A673 (cell line): ENCODE data around the gene POU6F1. TPM values are rescaled to one million over a fixed set of nuclear protein-coding genes. Genes with fewer than 3 reads are reported as not detected.

Experiments used
- BruUV-seq: library from RNA; stranded (reverse); fragments of 400-500 nt; replicated peaks from 2 replicates; lab custom pipeline; 2021; lab: Mats Ljungman, UMichigan
- CTCF ChIA-PET: fragments of 300-600 bp; sonication (Branson Sonifier 250); formaldehyde crosslinking; loops from one replicate; lab custom pipeline; 2022; ENCODE audit warnings: antibody characterized with exemption; lab: Charles Lee
- POLR2A ChIA-PET: fragments of 300-600 bp; sonication (Branson Sonifier 250); formaldehyde crosslinking; loops from one replicate; lab custom pipeline; 2022; ENCODE audit warnings: antibody characterized with exemption; ENCODE audit not compliant: low non-redundant PET; lab: Charles Lee
- DNase-seq: peaks from one replicate; pipeline ENCODE4 v3.0.0-alpha.2; 2015; ENCODE audit warnings: low spot score
- H3K27ac ChIP-seq: fragments of 200-600 bp; sonication (generic); 2 replicates; pipeline ENCODE4 v1.5.1; 2016; ENCODE audit warnings: mixed run types, low read depth, mild to moderate bottlenecking, mixed read lengths, antibody characterized with exemption, low read length; ENCODE audit not compliant: poor library complexity, severe bottlenecking
- H3K27me3 ChIP-seq: fragments of 200-600 bp; sonication (generic); replicated peaks from 2 replicates; pipeline ENCODE4 v1.6.1; 2017; ENCODE audit warnings: mixed run types, low read depth, mild to moderate bottlenecking, mixed read lengths, antibody characterized with exemption, low read length; ENCODE audit not compliant: insufficient read depth, poor library complexity
- H3K36me3 ChIP-seq: fragments of 200-600 bp; sonication (generic); 2 replicates; pipeline ENCODE4 v1.6.1; 2016; ENCODE audit warnings: mixed run types, mild to moderate bottlenecking, mixed read lengths, antibody characterized with exemption, low read length; ENCODE audit not compliant: insufficient read depth, poor library complexity, severe bottlenecking
- H3K4me1 ChIP-seq: fragments of 200-600 bp; sonication (generic); 2 replicates; pipeline ENCODE4 v1.6.1; 2017; ENCODE audit warnings: mixed run types, mild to moderate bottlenecking, mixed read lengths, antibody characterized with exemption, low read length; ENCODE audit not compliant: insufficient read depth, poor library complexity, severe bottlenecking
- H3K4me3 ChIP-seq: fragments of 200-600 bp; sonication (generic); 2 replicates; pipeline ENCODE4 v1.5.1; 2016; ENCODE audit warnings: low read depth, mixed run types, mild to moderate bottlenecking, mixed read lengths, low read length; ENCODE audit not compliant: poor library complexity, severe bottlenecking
- H3K9me3 ChIP-seq: fragments of 200-600 bp; sonication (generic); 2 replicates; pipeline ENCODE4 v1.6.1; 2016; ENCODE audit warnings: mixed run types, low read depth, mild to moderate bottlenecking, mixed read lengths, antibody characterized with exemption, low read length; ENCODE audit not compliant: poor library complexity, severe bottlenecking
- EZH2 ChIP-seq: fragments of 200-600 bp; sonication (generic); IDR thresholded peaks from 2 replicates; pipeline ENCODE4 v1.6.1; 2017; ENCODE audit warnings: borderline replicate concordance, low read depth, mild to moderate bottlenecking, mixed read lengths, antibody characterized with exemption, low read length; ENCODE audit not compliant: poor library complexity, severe bottlenecking
- intact Hi-C: fragments of 100-400 bp; cut with micrococcal nuclease; formaldehyde crosslinking; loops from one replicate; pipeline ENCODE4 v1.10.0; 2022; ENCODE audit not compliant: unreplicated experiment
- total RNA-seq: library from RNA; stranded (reverse); gene quantifications from 2 replicates; pipeline ENCODE4 v1.2.3, GENCODE V29; 2021
- TF ChIP-seq, protein P1 (sequence below): fragments of 300-800, 200-600 bp; sonication (generic); conservative IDR thresholded peaks from 2 replicates; pipeline ENCODE4 v1.5.1; 2017; ENCODE audit warnings: low read depth, mild to moderate bottlenecking, antibody characterized with exemption, low read length, moderate library complexity, mixed read lengths

The POU6F1 gene
- total RNA-seq, 1 experiment from 2014 or later = 13.6 TPM

GRCh38 chr12:51238037-51238509 lies 20.2 kb upstream of the POU6F1 start:
- DNase-seq = no peak
- Histone ChIP-seq H3K27me3 (no peaks in the 10 kb centered on the region), H3K4me1 (peaks cover 8% of the 10 kb centered on the region), H3K27ac (peak overlapping the region; percentile 99), H3K4me3 (peak overlapping the region; percentile 84), H3K9me3 (no peaks in the 10 kb centered on the region), H3K36me3 (peaks cover 30% of the 10 kb centered on the region)
- BruUV-seq = no TSS peak
- ChIA-PET CTCF (interaction anchor here (0.5 kb wide), 1 partner anchor 20 kb away, joined by 8 read pairs; the partner anchor contains the start of gene POU6F1), POLR2A (no interaction called here)
- TF ChIP-seq, protein P1, sequence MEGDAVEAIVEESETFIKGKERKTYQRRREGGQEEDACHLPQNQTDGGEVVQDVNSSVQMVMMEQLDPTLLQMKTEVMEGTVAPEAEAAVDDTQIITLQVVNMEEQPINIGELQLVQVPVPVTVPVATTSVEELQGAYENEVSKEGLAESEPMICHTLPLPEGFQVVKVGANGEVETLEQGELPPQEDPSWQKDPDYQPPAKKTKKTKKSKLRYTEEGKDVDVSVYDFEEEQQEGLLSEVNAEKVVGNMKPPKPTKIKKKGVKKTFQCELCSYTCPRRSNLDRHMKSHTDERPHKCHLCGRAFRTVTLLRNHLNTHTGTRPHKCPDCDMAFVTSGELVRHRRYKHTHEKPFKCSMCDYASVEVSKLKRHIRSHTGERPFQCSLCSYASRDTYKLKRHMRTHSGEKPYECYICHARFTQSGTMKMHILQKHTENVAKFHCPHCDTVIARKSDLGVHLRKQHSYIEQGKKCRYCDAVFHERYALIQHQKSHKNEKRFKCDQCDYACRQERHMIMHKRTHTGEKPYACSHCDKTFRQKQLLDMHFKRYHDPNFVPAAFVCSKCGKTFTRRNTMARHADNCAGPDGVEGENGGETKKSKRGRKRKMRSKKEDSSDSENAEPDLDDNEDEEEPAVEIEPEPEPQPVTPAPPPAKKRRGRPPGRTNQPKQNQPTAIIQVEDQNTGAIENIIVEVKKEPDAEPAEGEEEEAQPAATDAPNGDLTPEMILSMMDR = no peak
- no peak for TF ChIP-seq EZH2
- intact Hi-C loops = loop anchor here (10.0 kb wide), 1 partner anchor 153 kb away; the partner anchor contains the start of gene CSRNP2

GRCh38 chr12:51234530-51234929 lies 16.7 kb upstream of the POU6F1 start:
- no TSS peak for BruUV-seq
- TF ChIP-seq EZH2 = no peak
- Histone ChIP-seq H3K9me3 (no peaks in the 10 kb centered on the region), H3K27ac (no peak overlapping the region), H3K27me3 (no peaks in the 10 kb centered on the region), H3K36me3 (no peaks in the 10 kb centered on the region), H3K4me3 (no peak overlapping the region), H3K4me1 (no peaks in the 10 kb centered on the region)
- intact Hi-C loops = loop anchor here (10.0 kb wide), 1 partner anchor 150 kb away; the partner anchor contains the start of gene CSRNP2
- DNase-seq = no peak
- ChIA-PET POLR2A (no interaction called here), CTCF (no interaction called here)

DNA sequence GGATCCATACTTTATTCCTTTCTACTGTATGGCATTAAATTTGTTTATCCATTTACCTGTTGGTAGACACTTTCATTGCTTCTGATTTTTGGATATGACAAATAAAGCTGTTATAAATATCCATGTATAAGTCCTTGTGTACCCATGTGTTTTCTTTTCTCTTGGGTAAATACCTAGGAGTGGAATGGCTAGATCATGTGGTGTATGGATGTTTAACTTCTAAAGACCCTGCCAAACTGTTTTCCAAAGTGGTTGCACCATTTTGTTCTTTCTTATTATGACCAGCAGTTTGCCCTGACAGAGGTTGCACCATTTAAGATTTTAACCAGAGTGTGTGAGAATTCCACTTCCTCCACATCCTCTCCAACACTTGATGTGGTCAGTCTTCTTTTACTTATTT lies 14.8 kb upstream of the POU6F1 start:
- Histone ChIP-seq H3K27ac (no peak overlapping the region), H3K4me1 (no peaks in the 10 kb centered on the region), H3K36me3 (no peaks in the 10 kb centered on the region), H3K27me3 (no peaks in the 10 kb centered on the region), H3K4me3 (no peak overlapping the region), H3K9me3 (no peaks in the 10 kb centered on the region)
- intact Hi-C loops = loop anchor here (10.0 kb wide), 1 partner anchor 148 kb away; the partner anchor contains the start of gene CSRNP2
- ChIA-PET CTCF (no interaction called here), POLR2A (no interaction called here)
- no peak for TF ChIP-seq EZH2
- TF ChIP-seq, protein P1 = no peak
- BruUV-seq = no TSS peak
- DNase-seq = no peak
